HL-60 (cell line): Measurements from ENCODE around the gene IZUMO2.

Source experiments
- DNase-seq, 2 experiments: peaks; one replicate each; pipeline ENCODE4 v3.0.0-alpha.2; 2010 to 2020; ENCODE audit warnings: low read depth in 1 of 2, low spot score in 1 of 2
- H3K27ac ChIP-seq: fragments of 250-450 bp; sonication (Bioruptor Pico); replicated peaks from 2 replicates; pipeline ENCODE4 v1.5.1; 2020; ENCODE audit warnings: mild to moderate bottlenecking, moderate library complexity
- H3K27me3 ChIP-seq: fragments of 250-450 bp; sonication (Bioruptor Pico); 2 replicates; pipeline ENCODE4 v1.5.1; 2021; ENCODE audit warnings: mild to moderate bottlenecking, moderate library complexity; ENCODE audit not compliant: insufficient read depth, poor library complexity, severe bottlenecking
- H3K4me3 ChIP-seq: replicated peaks from 2 replicates; pipeline ENCODE4 v1.5.1; 2011; ENCODE audit warnings: mild to moderate bottlenecking, control low read depth, low read length; ENCODE audit not compliant: insufficient read depth
- GABPA ChIP-seq: IDR thresholded peaks from 2 replicates; pipeline ENCODE4 v1.6.1; 2012; ENCODE audit warnings: low read depth
- POLR2AphosphoS5 ChIP-seq: IDR thresholded peaks from 2 replicates; pipeline ENCODE4 v1.6.1; 2012; ENCODE audit warnings: low read depth
- SPI1 ChIP-seq: IDR thresholded peaks from 2 replicates; pipeline ENCODE4 v1.6.1; 2012; ENCODE audit warnings: low read depth, mild to moderate bottlenecking, borderline replicate concordance
- TF ChIP-seq, protein P1 (sequence below): IDR thresholded peaks from 2 replicates; pipeline ENCODE4 v1.6.1; 2012; ENCODE audit warnings: low read depth; ENCODE audit not compliant: insufficient replicate concordance
- TF ChIP-seq, protein P2 (sequence below): IDR thresholded peaks from one replicate; pipeline ENCODE4 v1.5.1; 2011; ENCODE audit warnings: low read length, control low read depth, inconsistent platforms; ENCODE audit not compliant: insufficient read depth

IZUMO2 gene

DNA sequence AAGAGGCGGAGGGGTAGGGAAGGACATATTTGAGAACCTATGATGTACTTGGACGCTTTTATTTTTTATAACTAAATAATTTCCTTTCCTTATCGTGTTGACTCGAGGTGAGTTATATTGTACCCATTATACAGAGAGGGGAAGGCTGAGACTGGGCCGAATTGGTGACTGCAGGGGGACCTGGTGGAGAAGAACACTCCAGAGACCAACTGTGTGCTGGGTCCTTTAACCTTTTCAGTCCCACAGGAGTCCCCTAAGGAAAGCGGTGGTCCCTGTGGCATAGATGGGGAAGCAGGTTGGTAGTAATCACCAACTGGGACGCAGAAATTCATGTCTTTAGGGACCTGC, 41.0 kb upstream of the IZUMO2 start:
- no peak for DNase-seq
- Histone ChIP-seq H3K4me3 (no peak overlapping the region), H3K27ac (no peak overlapping the region), H3K27me3 (peaks cover 17% of the 10 kb centered on the region)
- no peak for TF ChIP-seq GABPA
- TF ChIP-seq POLR2AphosphoS5 = no peak

DNA sequence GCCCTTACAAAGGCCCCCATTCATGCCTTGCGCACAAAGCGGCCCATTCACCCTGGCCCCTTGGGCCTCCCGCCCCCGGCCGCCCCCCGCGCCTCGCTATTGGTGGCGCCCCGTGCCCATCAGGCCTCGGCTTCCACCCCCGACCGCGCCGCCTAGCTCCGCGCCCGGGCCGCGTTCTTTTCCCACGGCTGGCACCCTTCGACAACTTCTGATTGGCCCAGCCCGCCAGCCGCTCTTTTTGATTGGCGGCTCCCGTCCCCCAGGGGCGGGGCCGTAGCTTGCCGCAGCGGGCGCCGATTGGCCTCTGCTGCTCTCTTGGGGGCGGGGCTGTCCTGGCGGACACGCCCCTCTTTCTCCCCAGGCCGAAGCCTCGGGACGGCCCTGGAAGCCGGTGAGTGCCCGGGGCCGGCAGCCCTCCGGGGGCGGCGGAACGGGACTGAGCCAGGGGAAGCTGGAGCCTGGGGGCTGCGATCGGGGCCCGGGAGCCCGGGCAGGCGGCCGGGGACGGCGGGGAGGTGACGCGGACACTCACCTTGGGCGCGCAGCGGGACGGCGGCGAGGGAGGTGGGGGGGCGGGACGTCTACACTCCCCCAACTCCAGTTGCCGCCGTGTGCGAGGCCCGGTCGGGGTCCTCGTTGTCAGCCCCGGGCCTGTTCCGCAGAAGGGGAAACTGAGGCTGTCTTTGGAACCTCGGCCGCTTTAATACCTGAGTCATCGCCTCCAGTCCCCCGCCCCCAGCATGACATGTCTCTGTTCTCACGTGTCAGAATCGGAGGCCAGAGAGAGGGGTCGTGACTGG, 40.4 kb upstream of the IZUMO2 start, which contains the start of gene MYH14:
Gene MYH14, plus strand, starts transcription at position 342 of the 800 bp plus-strand sequence. CDS start 6,744 bp downstream, outside the sequence.
- DNase-seq = no peak
- Histone ChIP-seq H3K27me3 (peaks cover 17% of the 10 kb centered on the region), H3K4me3 (no peak within 1 kb of the TSS), H3K27ac (no peak within 1 kb of the TSS)
- TF ChIP-seq SPI1 (no peak), POLR2AphosphoS5 (no peak), GABPA (no peak)
- TF ChIP-seq, protein P1, sequence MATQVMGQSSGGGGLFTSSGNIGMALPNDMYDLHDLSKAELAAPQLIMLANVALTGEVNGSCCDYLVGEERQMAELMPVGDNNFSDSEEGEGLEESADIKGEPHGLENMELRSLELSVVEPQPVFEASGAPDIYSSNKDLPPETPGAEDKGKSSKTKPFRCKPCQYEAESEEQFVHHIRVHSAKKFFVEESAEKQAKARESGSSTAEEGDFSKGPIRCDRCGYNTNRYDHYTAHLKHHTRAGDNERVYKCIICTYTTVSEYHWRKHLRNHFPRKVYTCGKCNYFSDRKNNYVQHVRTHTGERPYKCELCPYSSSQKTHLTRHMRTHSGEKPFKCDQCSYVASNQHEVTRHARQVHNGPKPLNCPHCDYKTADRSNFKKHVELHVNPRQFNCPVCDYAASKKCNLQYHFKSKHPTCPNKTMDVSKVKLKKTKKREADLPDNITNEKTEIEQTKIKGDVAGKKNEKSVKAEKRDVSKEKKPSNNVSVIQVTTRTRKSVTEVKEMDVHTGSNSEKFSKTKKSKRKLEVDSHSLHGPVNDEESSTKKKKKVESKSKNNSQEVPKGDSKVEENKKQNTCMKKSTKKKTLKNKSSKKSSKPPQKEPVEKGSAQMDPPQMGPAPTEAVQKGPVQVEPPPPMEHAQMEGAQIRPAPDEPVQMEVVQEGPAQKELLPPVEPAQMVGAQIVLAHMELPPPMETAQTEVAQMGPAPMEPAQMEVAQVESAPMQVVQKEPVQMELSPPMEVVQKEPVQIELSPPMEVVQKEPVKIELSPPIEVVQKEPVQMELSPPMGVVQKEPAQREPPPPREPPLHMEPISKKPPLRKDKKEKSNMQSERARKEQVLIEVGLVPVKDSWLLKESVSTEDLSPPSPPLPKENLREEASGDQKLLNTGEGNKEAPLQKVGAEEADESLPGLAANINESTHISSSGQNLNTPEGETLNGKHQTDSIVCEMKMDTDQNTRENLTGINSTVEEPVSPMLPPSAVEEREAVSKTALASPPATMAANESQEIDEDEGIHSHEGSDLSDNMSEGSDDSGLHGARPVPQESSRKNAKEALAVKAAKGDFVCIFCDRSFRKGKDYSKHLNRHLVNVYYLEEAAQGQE = no peak
- TF ChIP-seq, protein P2, sequence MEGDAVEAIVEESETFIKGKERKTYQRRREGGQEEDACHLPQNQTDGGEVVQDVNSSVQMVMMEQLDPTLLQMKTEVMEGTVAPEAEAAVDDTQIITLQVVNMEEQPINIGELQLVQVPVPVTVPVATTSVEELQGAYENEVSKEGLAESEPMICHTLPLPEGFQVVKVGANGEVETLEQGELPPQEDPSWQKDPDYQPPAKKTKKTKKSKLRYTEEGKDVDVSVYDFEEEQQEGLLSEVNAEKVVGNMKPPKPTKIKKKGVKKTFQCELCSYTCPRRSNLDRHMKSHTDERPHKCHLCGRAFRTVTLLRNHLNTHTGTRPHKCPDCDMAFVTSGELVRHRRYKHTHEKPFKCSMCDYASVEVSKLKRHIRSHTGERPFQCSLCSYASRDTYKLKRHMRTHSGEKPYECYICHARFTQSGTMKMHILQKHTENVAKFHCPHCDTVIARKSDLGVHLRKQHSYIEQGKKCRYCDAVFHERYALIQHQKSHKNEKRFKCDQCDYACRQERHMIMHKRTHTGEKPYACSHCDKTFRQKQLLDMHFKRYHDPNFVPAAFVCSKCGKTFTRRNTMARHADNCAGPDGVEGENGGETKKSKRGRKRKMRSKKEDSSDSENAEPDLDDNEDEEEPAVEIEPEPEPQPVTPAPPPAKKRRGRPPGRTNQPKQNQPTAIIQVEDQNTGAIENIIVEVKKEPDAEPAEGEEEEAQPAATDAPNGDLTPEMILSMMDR = no peak

DNA sequence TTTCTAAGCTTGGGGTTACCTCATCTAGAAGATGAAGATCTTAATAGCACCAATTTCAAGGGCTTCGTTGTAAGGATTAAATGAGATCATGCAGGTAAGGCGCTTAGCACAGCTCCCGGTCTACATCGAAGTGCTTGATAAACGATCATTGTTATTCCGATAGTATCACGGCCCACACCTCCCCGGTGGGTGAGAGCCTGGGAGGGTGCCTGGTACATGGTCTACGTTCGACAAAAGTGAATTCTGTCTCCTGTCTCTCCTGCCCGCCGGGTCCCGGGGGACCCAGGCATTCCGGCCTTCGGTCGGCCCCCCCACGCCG, 39.8 kb upstream of the IZUMO2 start:
- Histone ChIP-seq H3K27ac (no peak overlapping the region), H3K4me3 (no peak overlapping the region), H3K27me3 (peaks cover 17% of the 10 kb centered on the region)
- no peak for DNase-seq
- no peak for TF ChIP-seq GABPA
- no peak for TF ChIP-seq SPI1
- TF ChIP-seq, protein P2 = no peak
- TF ChIP-seq, protein P1 = no peak
- TF ChIP-seq POLR2AphosphoS5 = no peak

DNA sequence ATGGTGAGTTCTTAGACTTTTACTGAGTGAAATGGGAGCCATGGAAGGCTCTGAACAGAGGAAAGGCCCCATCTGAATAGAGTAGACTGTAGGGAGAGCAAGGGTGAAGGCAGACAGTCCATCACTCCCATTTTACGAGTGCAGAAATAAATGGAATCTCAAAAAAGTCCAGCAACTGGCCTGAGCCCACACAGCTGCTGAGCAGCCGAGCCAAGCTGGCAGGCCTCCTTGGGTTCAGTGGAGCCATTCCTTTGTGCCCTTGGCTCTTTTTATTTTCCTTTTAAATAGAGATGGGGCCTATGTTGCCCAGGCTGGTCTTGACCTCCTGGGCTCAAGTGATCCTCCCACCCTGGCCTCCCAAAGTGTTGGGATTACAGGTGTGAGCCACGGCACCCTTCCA, 39.3 kb upstream of the IZUMO2 start:
- no peak for DNase-seq
- TF ChIP-seq, protein P2 = no peak
- no peak for TF ChIP-seq SPI1
- H3K4me3 ChIP-seq = no peak overlapping the region

More for the DNA sequence above, 39.3 kb upstream of the IZUMO2 start:
- Histone ChIP-seq H3K27ac (no peak overlapping the region), H3K27me3 (peaks cover 17% of the 10 kb centered on the region)
